ENCODE data around the gene GSX1.
"Not testable (repeated sequence)": the region's sequence is repeated elsewhere in the genome, so short reads cannot be mapped to it uniquely, and the experiment has no call there.

GSX1 gene

DNA sequence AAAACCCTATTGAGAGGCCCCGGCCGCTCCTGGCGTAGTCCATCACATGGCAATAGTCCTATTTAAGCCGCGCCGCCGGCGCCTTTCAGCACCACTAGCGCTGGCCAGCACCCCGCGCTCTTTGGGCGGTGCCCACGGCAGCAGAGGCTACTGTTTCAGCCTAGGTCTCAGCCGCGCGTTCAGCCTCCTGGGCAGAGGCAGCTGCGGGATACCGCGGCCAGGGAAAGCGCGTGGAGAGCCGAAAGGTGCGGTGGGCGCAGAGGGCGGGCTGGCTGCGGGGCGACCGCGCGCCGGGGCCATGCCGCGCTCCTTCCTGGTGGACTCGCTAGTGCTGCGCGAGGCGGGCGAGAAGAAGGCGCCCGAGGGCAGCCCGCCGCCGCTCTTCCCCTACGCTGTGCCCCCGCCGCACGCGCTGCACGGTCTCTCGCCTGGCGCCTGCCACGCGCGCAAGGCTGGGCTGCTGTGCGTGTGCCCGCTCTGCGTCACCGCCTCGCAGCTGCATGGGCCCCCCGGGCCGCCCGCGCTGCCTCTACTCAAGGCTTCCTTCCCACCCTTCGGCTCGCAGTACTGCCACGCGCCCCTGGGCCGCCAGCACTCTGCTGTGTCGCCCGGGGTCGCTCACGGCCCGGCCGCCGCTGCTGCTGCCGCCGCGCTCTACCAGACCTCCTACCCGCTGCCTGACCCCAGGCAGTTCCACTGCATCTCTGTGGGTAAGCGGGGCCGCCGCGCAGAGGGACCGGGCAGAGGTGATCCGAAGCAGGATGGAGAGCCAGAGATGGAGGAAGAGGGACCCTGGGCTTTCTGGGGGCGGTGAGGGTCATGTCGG is at the start of gene GSX1:
Gene GSX1 (plus strand): TSS at position 91 of the 826 bp plus-strand sequence. CDS start 208 bp downstream, at position 299.
- FAIRE-seq: no peak
- peak; percentile 74 for DNase-seq (ENCODE audit: low spot score)

DNA sequence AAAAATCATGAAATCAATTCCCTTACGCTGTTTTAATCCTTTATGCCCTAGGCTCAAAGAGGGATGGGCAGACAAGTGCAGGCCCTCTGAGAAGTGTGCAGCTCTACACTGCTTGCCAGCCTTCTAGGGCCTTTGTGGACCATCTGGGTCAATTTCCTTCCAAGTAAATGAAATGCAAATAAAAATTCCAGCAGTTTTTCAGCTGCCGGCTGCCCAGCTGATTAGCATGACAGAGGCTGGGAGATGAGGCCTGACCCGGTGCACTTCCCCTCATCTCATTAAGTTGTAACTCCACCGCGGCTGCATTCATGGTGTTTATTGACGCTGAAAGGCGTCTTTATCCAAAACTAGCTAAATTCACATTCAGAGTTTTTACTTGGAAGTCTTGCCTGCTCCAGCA is 47.5 kb upstream of the GSX1 start:
- FAIRE-seq: no peak
- DNase-seq (ENCODE audit: low spot score): no peak

DNA sequence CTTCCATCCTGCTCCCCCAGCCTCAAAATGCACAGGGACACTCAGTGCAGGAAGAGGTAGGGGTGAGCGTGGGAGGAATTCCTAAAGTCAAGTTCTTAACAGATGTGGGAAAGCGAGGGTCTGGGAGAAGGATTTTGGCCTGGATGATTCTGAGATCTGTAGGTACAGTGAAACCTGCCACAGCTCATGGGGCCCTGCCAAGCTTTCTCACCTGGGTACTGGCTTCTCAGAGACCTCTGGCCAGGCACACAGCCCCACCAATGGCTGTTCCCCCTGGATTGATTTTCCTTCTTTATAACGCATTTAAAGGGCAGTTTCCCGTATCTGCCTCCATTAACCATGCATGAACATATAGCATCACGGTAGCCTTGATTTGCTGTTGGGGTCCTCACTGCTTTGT is 47.0 kb upstream of the GSX1 start:
- FAIRE-seq (no peak), DNase-seq (ENCODE audit: low spot score) (no peak)

DNA sequence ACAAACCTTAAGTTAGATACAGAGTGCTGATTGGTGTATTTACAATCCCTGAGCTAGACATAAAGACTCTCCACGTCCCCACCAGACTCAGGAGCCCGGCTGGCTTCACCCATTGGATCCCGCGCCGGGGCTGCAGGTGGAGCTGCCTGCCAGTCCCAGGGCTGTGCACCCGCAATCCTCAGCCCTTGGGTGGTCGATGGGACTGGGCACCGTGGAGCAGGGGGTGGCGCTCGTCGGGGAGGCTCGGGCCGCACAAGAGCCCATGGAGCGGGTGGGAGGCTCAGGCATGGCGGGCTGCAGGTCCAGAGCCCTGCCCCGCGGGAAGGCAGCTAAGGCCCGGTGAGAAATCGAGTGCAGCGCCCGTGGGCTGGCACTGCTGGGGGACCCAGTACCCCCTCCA is 44.1 kb upstream of the GSX1 start:
- not testable (repeated sequence) for FAIRE-seq; DNase-seq (ENCODE audit: low spot score)

DNA sequence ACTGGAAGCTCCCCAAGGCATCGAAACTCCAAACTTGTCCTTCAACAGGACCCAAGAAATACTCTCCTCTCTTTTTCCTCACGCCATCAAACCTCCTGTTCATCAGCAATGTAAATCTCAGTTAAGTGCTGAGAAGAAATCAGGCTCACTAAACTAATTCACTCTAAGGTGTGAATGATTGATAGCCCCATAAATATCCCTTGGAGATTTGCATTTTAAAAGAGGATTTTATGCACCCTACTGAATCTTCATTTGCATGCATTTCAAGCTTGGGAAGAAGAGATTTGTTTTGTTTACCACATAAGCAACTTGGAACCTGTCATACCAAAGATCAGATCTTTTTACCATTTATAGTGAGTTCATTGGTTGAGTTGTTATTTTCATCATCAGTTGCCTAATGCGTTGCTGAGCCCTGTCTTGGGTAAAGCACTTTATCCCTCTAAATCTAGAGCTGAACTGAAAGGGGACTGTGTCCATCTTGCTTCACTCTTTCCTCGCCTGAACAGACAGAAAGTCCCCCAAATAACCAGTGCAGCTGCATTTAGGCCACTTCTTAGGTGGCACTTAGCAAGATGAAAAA is 40.2 kb upstream of the GSX1 start:
- FAIRE-seq: no peak
- DNase-seq (ENCODE audit: low spot score): no peak

DNA sequence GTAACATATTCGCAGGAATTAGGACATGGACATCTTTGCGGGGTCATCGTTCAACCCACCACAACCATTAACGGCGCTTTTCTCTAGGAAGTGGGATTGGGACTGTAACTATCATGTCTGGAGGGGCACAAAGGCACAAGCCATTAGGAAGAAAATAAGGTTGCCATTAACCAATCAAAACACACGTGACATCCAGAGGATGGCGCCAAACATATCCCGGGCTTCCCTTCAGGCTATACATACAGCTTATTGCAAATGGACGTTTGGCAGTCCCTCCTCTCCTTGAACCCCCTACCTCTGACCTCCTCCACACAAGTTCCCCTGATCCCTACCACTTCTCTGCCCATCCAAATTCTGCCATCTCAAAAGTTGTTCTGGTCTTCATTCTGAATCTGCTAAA is 26.6 kb upstream of the GSX1 start:
- DNase-seq (ENCODE audit: low spot score) (no peak), FAIRE-seq (no peak)

DNA sequence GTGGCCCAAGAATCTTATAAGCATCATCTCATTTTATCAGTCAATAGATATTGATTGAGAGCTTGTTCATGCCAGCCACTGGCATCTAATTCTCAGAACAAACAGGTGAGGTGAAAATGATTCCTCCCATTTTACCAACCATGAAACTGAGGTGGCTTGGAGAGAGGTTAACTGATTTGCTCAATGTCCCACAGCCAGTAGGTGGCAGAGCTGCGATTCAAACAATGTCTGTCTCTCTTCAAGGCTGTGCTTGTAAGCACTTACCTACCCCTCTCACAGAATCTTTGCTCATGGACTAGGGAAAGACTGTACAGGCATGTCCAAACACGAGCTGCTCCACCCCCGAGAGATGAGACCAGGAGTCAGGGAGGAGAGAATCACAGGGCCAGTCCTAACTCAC is 21.5 kb upstream of the GSX1 start:
- FAIRE-seq: no peak
- DNase-seq (ENCODE audit: low spot score): no peak

DNA sequence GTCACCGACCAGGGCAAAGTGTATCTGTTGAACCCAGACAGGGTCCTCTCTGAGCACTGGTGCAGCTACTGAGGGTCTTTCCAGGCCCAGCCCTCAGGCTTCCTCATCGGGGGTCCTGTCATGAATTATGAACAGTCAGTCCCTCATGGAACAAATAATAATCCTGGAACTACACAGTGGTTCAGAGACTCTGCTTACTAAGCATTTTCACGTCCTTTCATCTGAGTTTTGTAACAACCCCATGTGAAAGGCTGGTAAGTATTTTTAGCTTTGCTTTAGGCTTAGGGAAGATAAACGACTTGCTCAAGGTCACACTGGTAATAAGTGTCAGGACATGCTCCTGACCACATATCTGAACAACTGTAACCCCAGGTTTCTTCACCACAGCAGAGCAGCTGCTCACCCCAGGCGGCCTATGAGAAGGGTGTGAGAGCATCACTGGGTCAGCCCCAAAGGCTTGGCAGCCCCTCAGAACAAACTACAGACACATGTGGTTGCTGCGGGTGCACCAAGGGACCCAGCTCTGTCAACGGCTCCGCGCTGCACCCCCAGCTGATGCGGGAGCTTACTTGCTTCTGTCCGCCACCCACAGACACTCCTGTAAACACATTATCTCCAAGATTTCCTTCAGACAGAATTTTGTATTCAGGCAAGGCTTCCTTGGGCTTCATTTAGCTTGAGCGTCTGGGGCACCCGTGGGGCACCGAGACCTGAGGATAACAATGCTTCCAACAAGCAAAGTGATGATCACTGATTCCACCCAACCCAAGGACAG is 19.4 kb upstream of the GSX1 start:
- DNase-seq (ENCODE audit: low spot score) (no peak), FAIRE-seq (no peak)

DNA sequence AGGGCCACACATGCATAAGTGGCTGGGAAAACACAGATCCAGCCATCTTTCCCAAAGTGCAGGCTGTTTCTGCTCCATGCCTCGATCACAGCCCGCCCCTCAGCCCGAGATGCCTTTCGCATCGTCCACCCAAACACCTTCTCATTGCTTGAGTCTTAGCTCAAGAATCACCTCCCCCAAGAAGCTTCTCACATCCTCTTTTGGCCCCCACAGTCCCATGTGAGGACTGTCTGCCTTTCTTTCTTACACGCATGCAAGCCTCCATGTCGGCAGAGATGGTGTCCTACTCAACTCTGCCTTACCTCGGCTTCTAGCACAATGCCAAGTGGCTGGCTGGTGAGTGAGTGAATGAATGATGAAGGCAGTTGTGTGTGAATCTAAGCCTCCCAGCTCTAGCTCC is 18.1 kb upstream of the GSX1 start:
- DNase-seq (ENCODE audit: low spot score): no peak
- no peak for FAIRE-seq

DNA sequence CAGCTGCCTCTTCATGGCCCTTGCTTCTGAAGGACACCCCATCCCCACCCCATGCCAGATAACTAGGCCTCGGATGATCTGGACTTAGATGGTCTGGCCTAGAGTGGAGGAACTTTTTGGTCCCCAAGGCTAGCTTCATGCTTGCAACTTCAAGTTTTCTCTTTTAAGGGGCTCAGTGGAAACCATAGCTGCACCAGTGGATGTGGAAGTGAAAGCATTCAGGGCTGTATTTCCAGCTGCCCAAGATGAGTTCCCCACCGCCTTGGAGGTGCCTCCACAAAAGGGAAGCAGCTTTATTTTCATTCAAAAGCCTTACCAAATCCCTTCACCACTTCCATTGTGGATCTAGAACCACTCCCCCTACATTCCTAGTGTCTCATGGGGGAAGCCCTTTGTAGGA is 17.6 kb upstream of the GSX1 start:
- FAIRE-seq (no peak), DNase-seq (ENCODE audit: low spot score) (no peak)

DNA sequence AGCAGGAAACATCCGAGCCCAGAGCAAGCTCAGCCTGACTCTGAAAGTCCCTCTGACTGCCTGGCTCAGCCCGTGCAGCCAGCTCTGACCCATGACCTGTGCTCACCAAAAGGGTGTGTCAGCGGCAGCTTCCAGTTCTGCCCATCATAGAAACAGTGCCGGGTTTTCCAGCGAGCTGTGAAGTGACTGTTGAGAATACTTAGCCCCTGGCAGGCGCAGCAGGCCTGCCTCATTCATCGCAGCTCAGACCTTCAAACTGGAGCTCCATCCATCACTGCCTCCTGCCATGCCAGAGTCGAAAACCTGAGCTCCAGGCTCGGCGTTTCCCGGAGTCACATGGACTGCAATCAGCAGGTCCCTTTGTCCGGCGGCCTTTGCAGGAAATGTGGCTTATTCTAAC is 16.3 kb upstream of the GSX1 start:
- DNase-seq (ENCODE audit: low spot score): no peak
- no peak for FAIRE-seq

DNA sequence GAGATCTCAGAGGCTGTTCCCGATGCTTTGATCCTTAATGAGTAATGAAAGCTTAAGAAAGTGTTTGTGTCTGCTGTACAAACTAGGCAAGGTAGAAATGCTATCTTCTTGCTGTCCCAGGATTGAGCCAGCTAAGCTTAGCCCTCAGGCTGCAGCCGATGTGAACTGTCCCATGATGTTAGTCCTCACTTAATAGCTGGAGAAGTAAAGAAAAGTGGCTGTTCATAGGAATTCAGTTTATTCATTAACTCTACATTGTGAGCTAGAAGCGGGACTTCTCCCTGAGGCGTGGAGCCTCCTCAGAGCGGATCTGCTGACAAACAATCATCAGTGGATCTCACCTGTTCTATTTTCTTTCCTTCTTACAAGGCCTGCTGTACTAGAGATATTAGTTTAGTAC is 10.1 kb upstream of the GSX1 start:
- no peak for FAIRE-seq

DNA sequence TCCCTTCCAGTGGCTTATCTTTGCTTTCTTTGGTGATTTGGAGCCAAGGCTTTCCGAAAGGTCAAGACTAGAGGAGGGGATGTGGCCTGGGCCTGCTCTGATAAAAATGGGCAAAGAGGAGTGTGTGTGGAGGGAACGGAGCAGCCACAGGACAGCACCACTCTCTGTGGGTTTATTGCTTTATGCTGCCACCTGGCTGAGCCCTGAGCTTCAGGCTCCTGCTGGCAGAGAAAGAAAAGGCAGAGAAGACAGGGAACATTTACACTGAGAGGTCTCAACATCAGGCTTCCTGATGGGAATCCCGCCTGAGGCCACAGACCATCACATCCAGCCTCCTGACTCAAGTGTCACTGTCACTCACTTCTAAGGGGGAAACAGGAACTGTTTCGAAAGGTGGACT is 9.2 kb upstream of the GSX1 start:
- DNase-seq (ENCODE audit: low spot score): no peak
- FAIRE-seq: no peak

More for the DNA sequence above, 10.1 kb upstream of the GSX1 start:
- no peak for DNase-seq (ENCODE audit: low spot score)

DNA sequence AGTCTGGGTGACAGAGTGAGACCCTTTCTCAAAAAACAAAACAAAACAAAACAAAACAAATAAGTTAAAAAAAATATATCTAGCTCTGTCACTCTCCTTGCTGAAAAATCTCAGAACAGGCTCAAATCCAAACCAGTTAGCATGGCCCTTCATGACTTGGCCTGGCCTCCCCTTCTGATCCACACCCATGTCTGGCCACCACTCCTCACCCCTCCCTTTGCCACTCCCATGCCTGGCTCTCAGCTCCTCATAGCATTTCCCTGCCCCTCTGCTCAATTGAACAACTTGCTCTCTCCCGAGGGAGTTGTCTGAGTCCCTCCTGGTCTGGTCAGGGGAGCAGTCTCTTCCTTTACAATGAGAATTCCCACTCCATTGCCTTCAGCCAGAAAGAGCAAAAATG is 4.0 kb upstream of the GSX1 start:
- DNase-seq (ENCODE audit: low spot score): no peak
- FAIRE-seq: no peak

DNA sequence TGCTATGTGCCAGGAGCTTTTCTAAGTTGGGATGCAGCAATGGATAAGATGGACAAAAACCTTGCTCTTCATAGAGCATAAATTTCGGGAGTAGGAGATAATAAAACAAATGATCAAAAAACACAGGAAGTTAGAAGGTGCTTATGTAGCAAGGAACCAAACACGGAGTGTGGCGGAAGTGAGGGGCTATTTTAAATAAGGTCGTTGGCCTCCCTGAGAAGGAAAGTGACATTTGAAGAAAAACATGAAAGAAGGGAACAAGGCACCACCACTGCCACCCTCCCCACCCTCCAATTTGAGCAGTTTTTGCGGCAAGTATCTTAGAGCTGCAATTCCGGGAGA is 3.2 kb upstream of the GSX1 start:
- FAIRE-seq (no peak), DNase-seq (ENCODE audit: low spot score) (no peak)

DNA sequence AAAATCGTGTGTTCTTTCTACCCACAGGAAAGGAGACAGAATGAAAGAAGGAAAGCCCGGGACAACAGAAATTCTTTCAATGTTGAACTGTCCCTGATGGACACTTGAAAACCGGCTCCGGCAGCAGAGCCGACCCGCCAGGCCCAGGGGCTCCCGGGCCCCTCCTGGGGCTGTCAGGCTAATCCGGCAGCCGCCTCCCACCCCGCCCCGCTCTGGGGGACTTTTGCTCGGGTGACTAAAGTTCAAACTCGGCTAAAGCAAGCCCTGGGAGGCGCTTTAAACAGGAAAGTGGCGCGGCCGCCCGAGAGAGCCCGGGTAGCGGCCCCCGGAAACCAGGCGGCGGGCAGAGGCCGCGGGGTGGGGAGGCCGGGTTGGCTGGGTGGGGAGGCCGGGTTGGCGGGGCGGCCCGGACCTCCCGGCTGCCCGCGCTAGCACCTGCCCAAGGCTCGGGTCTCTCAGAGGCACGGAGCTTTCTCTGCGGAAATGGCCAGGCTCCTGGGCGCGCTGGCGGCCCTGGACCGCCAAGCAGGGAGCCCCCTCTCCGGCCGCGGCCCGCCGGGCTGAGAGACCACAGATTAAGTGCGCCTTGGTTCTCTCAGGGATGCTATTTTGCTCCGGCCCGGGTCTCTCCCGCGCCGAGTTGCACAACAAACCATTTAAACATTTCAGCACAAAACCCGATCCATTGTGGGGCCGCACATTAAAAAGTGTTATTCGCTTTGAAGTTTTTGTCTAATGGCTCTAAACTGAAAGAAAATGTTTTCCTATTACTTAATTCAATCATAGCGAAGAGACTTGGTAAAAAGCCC is 2.6 kb upstream of the GSX1 start:
- DNase-seq (ENCODE audit: low spot score) (no peak), FAIRE-seq (no peak)

DNA sequence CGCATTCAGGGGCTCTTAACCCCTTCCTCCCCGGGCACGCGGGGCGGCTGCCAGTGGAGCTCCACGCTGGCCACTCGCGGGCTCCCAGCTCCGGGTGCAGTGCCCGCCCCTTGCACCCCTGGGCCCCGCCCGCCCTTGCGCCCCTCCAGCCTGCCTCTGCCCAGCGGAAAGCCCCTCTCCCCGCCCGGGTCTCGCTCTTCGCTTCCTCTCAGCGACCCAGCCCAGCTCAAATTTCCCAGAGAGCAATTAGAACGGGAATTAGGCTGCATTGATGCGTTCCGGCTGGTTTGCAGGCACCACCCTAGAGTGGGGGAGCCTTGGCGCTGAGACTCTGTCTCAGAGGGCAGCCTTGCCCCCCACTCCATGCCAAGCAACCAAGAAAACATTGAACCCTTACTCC is 1.8 kb upstream of the GSX1 start:
- DNase-seq (ENCODE audit: low spot score) (no peak), FAIRE-seq (no peak)

DNA sequence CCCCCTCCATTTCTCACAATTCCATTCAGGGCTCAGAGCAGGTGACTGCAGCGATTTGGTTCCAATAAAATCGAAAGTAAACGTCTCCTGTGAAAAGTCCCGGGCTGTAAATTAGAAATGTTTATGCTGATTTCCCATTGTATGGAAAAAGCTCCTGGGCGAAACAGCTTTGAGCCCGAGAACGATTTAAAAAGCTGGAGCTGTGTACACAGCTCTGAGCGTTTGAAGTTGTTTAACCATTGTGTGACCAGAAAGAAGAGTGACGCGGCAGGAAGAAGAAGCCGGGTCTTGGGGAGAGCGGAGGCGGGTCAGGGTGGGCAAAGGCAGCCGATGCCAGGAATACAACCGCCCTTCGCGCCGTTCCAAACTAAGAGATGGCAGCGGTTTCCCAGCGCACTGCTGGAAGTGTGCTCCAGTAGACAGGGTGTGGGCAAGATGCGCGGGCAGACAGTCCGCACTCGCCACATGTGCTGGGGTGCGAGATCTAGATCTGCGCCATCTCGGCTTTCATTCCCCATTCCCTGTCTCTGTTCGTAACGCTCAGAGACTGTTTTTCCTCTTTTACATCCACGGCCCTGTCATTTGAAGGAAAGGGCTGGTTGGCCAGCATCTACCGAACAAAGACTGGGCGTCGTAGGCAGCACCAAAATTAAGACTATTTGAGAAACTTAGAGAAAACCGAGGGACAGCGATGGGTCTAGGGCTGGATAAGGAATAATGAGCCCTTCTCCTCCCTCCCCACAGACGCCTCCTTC is 960 bp upstream of the GSX1 start:
- no peak for FAIRE-seq
- DNase-seq (ENCODE audit: low spot score): no peak

DNA sequence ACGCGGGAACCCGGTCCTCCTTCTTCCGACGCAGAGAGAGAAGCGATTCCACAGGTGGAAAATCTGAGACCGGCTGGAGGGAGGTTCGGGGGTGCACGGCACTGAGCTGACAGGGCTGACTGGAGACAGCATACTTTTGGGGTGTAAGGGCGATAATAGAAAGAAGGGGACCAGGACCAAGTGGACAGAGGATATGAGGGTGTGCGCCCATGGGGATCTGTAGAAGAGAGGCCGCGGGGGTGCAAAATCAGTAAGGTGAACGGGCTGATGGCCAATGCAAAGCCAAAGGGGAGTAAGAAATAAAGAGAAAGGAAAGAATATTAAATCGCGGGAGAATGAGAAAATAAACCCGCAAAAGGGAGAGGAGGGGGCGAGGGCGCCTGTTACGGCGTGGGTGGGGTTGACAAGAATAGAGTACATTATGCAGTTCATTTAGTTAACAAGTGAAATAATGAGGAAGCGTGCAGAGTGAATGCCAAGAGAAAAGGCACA is 336 bp upstream of the GSX1 start:
- DNase-seq (ENCODE audit: low spot score): no peak
- FAIRE-seq: no peak

DNA sequence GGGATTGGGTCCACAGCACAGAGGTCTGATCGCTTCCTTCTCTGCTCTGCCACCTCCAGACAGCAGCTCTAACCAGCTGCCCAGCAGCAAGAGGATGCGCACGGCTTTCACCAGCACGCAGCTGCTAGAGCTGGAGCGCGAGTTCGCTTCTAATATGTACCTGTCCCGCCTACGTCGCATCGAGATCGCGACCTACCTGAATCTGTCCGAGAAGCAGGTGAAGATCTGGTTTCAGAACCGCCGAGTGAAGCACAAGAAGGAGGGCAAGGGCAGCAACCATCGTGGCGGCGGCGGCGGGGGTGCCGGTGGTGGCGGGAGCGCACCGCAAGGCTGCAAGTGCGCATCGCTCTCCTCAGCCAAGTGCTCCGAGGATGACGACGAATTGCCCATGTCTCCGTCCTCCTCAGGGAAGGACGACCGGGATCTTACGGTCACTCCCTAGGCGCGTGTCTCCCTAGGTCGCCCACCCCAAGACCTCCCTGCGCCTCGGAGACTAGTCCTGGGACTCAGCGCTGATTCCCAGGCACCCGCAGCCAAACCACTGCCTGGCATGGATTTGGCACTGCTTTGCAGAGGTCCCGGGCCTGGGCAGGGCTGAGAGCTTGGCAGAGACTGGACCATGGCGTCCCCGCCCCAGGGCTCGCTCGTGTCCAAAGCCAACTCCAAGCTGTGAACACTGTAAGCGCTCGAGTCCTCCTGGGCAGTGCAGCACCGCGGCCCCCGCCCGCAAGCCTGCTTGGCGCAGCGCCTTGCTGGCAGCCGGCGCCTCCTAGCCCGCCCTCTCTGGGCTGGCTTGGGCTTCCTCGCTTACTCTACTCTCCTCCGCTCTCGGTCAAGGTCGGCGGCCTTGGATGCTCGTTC is 1.5 kb downstream of the GSX1 start:
- DNase-seq (ENCODE audit: low spot score) (no peak), FAIRE-seq (no peak)

Data from urothelium cell line (cell line).